Breast epithelium (tissue), 3 donors: ENCODE data around the gene WDR81.

Experiments
- POLR2AphosphoS5 ChIP-seq, 3 donors: sonication (generic); formaldehyde crosslinking; IDR thresholded peaks; one replicate each; pipeline ENCODE4 v1.6.1; 2017; ENCODE audit warnings: antibody characterized with exemption in 3 of 3
- TF ChIP-seq, protein P1 (sequence below), 3 donors: fragments of 450-650 bp; IDR thresholded peaks; one replicate each; pipeline ENCODE4 v1.5.1; 2016 to 2017; ENCODE audit warnings: antibody characterized with exemption in 3 of 3, mild to moderate bottlenecking in 3 of 3, moderate library complexity in 3 of 3

DNA sequence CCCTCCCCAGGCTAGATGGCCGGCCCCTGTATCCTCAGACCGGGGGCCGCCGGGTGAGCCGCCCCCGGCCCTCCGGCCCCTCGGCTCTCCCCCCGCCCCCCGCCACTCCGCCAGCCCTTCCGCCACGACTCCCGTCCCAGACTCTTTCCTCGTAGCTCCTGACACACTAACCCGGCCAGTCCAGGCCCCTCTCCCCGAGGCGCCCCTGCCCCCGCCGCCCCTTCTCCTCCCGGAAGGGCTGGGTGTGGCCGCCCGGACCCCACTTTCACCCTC is 8.8 kb upstream of the WDR81 start:
- TF ChIP-seq, protein P1, sequence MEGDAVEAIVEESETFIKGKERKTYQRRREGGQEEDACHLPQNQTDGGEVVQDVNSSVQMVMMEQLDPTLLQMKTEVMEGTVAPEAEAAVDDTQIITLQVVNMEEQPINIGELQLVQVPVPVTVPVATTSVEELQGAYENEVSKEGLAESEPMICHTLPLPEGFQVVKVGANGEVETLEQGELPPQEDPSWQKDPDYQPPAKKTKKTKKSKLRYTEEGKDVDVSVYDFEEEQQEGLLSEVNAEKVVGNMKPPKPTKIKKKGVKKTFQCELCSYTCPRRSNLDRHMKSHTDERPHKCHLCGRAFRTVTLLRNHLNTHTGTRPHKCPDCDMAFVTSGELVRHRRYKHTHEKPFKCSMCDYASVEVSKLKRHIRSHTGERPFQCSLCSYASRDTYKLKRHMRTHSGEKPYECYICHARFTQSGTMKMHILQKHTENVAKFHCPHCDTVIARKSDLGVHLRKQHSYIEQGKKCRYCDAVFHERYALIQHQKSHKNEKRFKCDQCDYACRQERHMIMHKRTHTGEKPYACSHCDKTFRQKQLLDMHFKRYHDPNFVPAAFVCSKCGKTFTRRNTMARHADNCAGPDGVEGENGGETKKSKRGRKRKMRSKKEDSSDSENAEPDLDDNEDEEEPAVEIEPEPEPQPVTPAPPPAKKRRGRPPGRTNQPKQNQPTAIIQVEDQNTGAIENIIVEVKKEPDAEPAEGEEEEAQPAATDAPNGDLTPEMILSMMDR (IDR thresholded peaks at IDR 0.05) = no peak
- no peak for TF ChIP-seq POLR2AphosphoS5 (IDR thresholded peaks at IDR 0.05)
